ENCODE data around the gene PSMC3IP.

Gene PSMC3IP

DNA sequence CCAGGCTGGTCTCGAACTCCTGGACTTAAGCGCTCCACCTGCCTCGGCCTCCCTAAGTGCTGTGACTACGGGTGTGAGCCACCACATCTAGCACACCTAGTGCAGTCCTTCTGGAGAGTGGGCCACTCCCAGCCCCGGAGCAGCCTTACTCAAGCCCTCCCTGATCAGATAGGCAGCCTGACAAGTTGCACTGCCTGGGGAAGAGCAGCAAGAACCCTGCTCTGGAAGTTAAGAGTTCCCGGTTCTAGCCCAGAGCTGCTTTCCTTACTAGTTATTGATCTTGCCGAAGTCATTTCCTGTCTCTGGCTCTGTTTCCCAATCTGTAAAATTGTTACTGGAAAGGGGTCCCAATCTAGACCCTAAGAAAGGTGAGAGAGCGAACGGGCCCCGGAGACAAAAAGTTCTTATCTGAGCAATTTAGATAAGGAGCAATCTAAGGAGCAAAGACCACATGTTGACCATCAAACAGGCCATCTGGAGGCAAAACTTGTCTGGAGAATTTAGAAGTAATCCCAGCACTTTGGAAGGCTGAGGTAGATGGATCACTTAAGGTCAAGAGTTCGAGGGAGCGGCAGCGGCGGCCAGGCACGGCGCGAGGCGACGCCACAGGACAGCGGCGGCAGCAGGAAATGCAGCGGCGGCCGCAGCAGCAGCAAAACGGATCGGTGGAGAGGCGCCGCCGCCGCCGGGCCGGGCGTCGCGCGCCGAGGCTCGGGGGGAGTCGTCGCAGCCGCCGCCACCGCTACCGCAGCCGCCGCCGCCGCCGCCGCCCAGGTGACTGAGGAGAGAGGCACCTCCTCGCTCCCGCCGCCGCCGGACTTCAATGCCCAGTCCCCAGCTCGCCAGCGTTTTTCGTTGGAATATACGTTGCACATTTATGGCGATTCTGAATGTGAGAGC is 45.8 kb downstream of the PSMC3IP start:
- intact Hi-C loops (cut with DNase I; ENCODE audit: low total_unique reads): no loop called here
- no peaks in the 10 kb centered on the region for H3K9me3 ChIP-seq
- peak; percentile 61 to 81 for DNase-seq
- H3K36me3 ChIP-seq: no peaks in the 10 kb centered on the region
- H3K4me1 ChIP-seq: peaks cover 0 to 47% (median 27%) of the 10 kb centered on the region in 4 donors
- peak overlapping the region; percentile 54 to 62 for H3K4me3 ChIP-seq
- H3K27ac ChIP-seq: peak overlapping the region; percentile 88 to 89
- TF ChIP-seq CTCF (IDR thresholded peaks at IDR 0.05): peak; percentile 64 to 73
- no peaks in the 10 kb centered on the region for H3K27me3 ChIP-seq

DNA sequence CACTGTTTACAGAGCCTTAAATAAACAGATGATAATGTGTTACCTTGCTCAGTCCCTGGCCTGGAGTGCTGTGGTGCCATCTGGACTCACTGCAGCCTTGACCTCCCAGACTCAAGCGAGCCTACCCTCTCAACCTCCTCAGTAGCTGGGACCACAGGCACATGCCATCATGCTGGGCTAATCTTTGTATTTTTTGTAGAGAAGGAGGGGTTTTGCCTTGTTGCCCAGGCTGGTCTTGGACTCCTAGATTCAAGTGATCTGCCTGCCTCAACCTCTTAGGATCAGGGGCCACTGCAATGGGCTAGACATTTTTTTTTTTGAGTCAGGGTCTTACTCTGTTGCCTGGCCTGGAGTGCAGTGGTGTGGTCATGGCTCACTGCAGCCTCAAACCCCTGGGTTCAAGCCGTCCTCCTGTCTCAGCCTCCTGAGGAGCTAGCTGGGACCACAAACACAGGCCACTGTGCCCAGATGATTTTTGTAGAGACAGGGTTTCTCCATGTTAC is 46.5 kb downstream of the PSMC3IP start:
- Histone ChIP-seq H3K36me3 (no peaks in the 10 kb centered on the region), H3K4me1 (peaks cover 0 to 53% (median 29%) of the 10 kb centered on the region in 4 donors), H3K4me3 (no peak overlapping the region), H3K27me3 (no peaks in the 10 kb centered on the region), H3K27ac (peak overlapping the region; percentile 88 to 89), H3K9me3 (no peaks in the 10 kb centered on the region)
- TF ChIP-seq CTCF (IDR thresholded peaks at IDR 0.05): no peak
- DNase-seq: no peak
- intact Hi-C loops (cut with DNase I; ENCODE audit: low total_unique reads): no loop called here

GRCh38 chr17:42529061-42529460 is 48.5 kb downstream of the PSMC3IP start:
- DNase-seq: no peak
- H3K4me1 ChIP-seq: peaks cover 0 to 58% (median 30%) of the 10 kb centered on the region in 4 donors
- TF ChIP-seq CTCF (IDR thresholded peaks at IDR 0.05): no peak
- no peak overlapping the region for H3K4me3 ChIP-seq
- H3K27ac ChIP-seq: no peak overlapping the region
- no peaks in the 10 kb centered on the region for H3K27me3 ChIP-seq
- intact Hi-C loops (cut with DNase I; ENCODE audit: low total_unique reads): no loop called here
- H3K36me3 ChIP-seq: no peaks in the 10 kb centered on the region
- H3K9me3 ChIP-seq: no peaks in the 10 kb centered on the region

DNA sequence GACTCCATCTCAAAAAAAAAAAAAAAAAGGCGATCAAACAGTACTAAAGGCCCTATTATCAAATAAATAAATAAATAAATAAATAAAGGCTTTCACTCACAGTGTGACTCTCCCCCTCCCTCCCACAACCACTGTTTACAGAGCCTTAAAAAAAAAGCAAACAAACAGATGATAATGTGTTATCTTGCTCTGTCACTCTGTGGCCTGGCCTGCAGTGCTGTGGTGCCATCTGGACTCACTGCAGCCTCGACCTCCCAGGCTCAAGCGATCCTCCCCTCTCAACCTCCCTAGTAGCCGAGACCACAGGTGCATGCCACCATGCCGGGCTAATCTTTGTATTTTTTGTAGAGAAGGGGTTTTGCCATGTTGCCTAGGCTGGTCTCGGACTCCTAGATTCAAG is 49.6 kb downstream of the PSMC3IP start:
- Histone ChIP-seq H3K36me3 (no peaks in the 10 kb centered on the region), H3K4me3 (no peak overlapping the region), H3K27ac (no peak overlapping the region), H3K4me1 (peaks cover 3 to 63% (median 39%) of the 10 kb centered on the region in 4 donors), H3K27me3 (no peaks in the 10 kb centered on the region), H3K9me3 (no peaks in the 10 kb centered on the region)
- intact Hi-C loops (cut with DNase I; ENCODE audit: low total_unique reads): no loop called here
- no peak for TF ChIP-seq CTCF (IDR thresholded peaks at IDR 0.05)
- no peak for DNase-seq

GRCh38 chr17:42526031-42526444 is 51.5 kb downstream of the PSMC3IP start:
- Histone ChIP-seq H3K27me3 (no peaks in the 10 kb centered on the region), H3K4me1 (peaks cover 9 to 69% (median 50%) of the 10 kb centered on the region in 4 donors), H3K27ac (peak overlapping the region; percentile 92), H3K4me3 (no peak overlapping the region), H3K9me3 (no peaks in the 10 kb centered on the region), H3K36me3 (peaks cover 0 to 9% (median 0%) of the 10 kb centered on the region in 3 donors)
- intact Hi-C loops (cut with DNase I; ENCODE audit: low total_unique reads): no loop called here
- TF ChIP-seq CTCF (IDR thresholded peaks at IDR 0.05): no peak
- DNase-seq: peak in 1 of 2 donors; percentile 84

Data from tibial artery (tissue), 4 donors.